ENCODE results near the gene BCAS1.
"Not testable (repeated sequence)": the region's sequence is repeated elsewhere in the genome, so short reads cannot be mapped to it uniquely, and the experiment has no call there.

BCAS1 gene

DNA sequence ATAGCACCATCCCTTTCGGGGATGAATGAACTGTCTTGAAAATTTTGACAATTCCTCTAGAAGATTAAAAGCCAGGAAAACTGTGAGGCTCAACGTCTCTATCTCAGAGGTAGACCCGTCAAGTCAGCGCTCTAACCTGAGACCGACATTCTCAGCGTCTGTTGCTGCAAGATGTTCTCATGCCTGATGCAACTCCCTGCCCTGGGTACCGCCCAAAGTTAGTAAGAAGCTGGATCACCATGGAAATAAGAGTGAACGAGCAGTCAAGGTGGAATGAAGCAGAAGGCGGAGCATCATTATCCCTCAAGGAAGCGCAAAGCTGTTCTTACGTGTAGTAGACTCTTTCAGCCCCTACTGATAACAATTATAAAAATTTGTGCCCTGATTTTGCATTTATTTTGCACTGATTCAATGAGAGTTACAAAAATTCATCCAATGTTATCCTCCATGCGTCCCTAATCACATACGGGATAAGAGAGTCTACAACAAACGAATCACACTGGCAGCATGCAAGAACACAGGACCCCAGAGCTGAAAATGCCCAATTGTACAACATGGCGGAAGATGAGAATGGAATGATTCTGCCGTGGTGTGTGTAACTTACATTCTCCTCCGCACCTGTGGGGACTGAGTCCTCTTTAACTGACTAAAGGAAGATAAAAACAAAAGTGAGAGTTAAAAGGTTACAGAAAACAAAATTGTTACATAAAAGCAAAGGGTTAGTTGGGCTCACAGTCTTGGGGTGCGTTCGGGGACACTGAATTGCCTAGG lies 95.4 kb downstream of the BCAS1 start:
- in situ Hi-C loops (cut with MboI; ENCODE audit: low sequenced_read_pairs, unreplicated experiment): loop anchor here (25.0 kb wide), 1 partner anchor 212 kb away; no protein-coding TSS in a partner anchor
- TF ChIP-seq, protein P1, sequence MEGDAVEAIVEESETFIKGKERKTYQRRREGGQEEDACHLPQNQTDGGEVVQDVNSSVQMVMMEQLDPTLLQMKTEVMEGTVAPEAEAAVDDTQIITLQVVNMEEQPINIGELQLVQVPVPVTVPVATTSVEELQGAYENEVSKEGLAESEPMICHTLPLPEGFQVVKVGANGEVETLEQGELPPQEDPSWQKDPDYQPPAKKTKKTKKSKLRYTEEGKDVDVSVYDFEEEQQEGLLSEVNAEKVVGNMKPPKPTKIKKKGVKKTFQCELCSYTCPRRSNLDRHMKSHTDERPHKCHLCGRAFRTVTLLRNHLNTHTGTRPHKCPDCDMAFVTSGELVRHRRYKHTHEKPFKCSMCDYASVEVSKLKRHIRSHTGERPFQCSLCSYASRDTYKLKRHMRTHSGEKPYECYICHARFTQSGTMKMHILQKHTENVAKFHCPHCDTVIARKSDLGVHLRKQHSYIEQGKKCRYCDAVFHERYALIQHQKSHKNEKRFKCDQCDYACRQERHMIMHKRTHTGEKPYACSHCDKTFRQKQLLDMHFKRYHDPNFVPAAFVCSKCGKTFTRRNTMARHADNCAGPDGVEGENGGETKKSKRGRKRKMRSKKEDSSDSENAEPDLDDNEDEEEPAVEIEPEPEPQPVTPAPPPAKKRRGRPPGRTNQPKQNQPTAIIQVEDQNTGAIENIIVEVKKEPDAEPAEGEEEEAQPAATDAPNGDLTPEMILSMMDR (IDR thresholded peaks at IDR 0.05; ENCODE audit: borderline replicate concordance, control extremely low read depth, extremely low read depth, insufficient read depth, missing control alignments): no peak
- DNase-seq (ENCODE audit: low spot score): no peak

DNA sequence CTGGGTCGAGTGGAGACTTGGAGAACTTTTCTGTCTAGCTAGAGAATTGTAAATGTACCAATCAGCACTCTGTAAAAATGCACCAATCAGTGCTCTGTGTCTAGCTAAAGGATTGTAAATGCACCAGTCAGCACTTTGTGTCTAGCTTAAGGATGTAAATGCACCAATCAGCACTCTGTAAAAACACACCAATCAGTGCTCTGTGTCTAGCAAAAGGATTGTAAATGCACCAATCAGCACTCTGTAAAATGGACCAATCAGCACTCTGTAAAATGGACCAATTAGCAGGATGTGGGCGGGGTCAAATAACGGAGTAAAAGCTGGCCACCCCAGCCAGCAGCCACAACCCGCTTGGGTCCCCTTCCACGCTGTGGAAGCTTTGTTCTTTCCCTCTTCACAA lies 96.5 kb downstream of the BCAS1 start:
- not testable (repeated sequence) for DNase-seq (ENCODE audit: low spot score)
- in situ Hi-C loops (cut with MboI; ENCODE audit: low sequenced_read_pairs, unreplicated experiment): loop anchor here (25.0 kb wide), 1 partner anchor 213 kb away; no protein-coding TSS in a partner anchor

DNA sequence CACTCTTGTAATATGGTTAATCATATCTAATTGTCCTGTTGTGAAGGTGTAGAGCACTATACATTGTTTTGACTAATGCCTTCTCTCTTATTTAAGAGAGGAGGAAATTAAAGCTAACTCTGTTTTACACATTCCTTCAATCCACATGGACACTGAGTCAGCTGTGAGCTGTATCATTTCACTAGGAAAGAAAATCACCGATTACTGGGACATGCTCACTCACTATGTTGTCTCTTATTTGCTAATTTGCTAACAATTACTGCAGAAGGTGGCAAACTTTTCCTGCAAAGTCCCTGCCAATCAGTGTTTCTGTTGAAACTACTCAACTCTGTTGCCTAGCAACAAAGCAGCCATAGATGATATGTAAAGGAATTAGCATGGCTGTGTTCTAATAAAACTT lies 98.2 kb downstream of the BCAS1 start:
- in situ Hi-C loops (cut with MboI; ENCODE audit: low sequenced_read_pairs, unreplicated experiment): loop anchor here (25.0 kb wide), 1 partner anchor 215 kb away; no protein-coding TSS in a partner anchor
- TF ChIP-seq, protein P1 (IDR thresholded peaks at IDR 0.05; ENCODE audit: borderline replicate concordance, control extremely low read depth, extremely low read depth, insufficient read depth, missing control alignments): no peak

DNA sequence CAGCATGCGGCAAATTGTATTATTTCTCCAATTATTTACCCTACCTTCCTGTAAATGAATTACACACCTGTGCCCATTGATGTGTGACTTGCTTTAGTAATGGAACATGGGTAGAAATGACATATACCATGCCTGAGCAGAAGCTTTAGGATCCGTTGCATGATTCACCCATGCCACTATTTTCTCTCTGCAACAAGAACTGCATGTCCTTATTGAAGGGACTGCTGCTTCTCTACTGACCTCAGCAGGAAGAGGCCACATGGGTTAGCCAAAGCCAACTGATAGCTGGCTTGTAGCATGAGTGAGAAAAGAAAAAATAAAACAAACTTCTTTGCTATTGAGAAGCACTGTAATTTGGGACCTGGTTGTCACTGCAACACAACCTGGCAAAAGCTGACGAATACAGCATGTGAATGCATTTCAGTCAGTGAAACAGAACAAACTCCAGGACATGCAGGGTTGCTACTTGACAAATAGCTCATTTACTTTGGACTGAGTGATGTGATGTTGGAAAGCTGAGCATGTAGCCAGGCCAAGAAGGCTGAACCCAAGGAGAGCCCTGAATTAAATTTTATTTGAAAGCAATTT lies 99.2 kb downstream of the BCAS1 start:
- TF ChIP-seq, protein P1 (IDR thresholded peaks at IDR 0.05; ENCODE audit: borderline replicate concordance, control extremely low read depth, extremely low read depth, insufficient read depth, missing control alignments): no peak
- in situ Hi-C loops (cut with MboI; ENCODE audit: low sequenced_read_pairs, unreplicated experiment): loop anchor here (25.0 kb wide), 1 partner anchor 216 kb away; no protein-coding TSS in a partner anchor
- DNase-seq (ENCODE audit: low spot score): no peak

More for the DNA sequence above, 98.2 kb downstream of the BCAS1 start:
- DNase-seq (ENCODE audit: low spot score): no peak

DNA sequence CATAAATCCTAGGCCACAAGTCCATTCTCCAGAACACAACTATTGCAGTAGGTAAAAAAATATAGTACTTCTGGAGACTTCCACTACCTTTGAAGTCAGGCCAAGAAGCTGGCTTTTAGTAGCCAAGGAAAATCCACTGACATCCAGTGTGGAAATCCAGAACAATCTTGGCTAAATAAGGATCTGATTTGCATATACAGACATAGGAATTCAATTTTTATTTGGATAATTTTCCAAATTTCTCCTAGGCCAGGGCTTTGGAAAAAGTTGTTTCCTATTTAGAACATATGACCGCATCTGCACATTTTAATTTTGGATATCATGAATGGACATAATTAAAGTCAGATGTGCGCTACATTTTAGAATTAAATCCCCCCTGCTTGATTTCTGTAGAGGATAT lies 100.2 kb downstream of the BCAS1 start:
- no peak for DNase-seq (ENCODE audit: low spot score)
- TF ChIP-seq, protein P1 (IDR thresholded peaks at IDR 0.05; ENCODE audit: borderline replicate concordance, control extremely low read depth, extremely low read depth, insufficient read depth, missing control alignments): no peak
- in situ Hi-C loops (cut with MboI; ENCODE audit: low sequenced_read_pairs, unreplicated experiment): loop anchor here (25.0 kb wide), 1 partner anchor 217 kb away; no protein-coding TSS in a partner anchor

DNA sequence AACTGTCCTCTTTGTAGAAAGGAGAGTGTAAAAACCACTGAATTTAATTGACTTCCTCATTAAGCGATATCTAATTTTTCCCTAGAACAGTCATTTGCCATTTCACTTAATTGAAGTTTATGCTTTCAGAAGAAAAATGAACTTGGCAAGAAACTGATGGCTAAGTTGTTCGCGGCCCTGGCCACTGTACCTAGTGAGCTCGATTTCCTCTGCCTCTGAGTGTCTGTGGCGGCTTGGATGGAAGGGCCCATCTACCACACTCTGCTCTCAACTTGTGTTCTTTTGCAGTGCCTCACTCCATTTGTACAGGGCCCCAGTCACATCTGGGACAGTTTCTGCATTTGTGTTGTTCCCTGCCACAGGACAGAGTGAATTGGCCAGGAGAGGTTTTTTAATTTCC lies 102.9 kb downstream of the BCAS1 start:
- in situ Hi-C loops (cut with MboI; ENCODE audit: low sequenced_read_pairs, unreplicated experiment): loop anchor here (25.0 kb wide), 1 partner anchor 220 kb away; no protein-coding TSS in a partner anchor
- TF ChIP-seq, protein P1 (IDR thresholded peaks at IDR 0.05; ENCODE audit: borderline replicate concordance, control extremely low read depth, extremely low read depth, insufficient read depth, missing control alignments): no peak
- DNase-seq (ENCODE audit: low spot score): no peak
